Esophagus squamous epithelium (tissue), 5 donors: ENCODE measurements around the gene WNT7B. TPM values are rescaled to one million over a fixed set of nuclear protein-coding genes. Genes with fewer than 3 reads are reported as not detected.

ENCODE experiments used
- DNase-seq: peaks from one replicate; lab custom pipeline; 2025; lab: John Stamatoyannopoulos, UW
- H3K27ac ChIP-seq, 4 donors: fragments of 200-600 bp; sonication (generic); one replicate each; pipeline ENCODE4 v1.5.1; 2016 to 2019; ENCODE audit warnings: mild to moderate bottlenecking in 1 of 4
- H3K27me3 ChIP-seq, 4 donors: fragments of 200-600 bp; sonication (generic); 1 replicate in 3 of 4; 2 replicates in 1 of 4; pipeline versions ENCODE4 v1.5.1 to v1.6.0; 2017 to 2021; ENCODE audit warnings: antibody characterized with exemption in 1 of 4
- H3K36me3 ChIP-seq, 3 donors: fragments of 200-600 bp; sonication (generic); one replicate each; pipeline ENCODE4 v1.5.1; 2016 to 2019
- H3K4me1 ChIP-seq, 3 donors: fragments of 200-600 bp; sonication (generic); one replicate each; pipeline ENCODE4 v1.5.1; 2017 to 2019
- H3K4me3 ChIP-seq, 4 donors: fragments of 200-600 bp; sonication (generic); 1 replicate in 3 of 4; 2 replicates in 1 of 4; pipeline ENCODE4 v1.5.1; 2016 to 2019; ENCODE audit warnings: mild to moderate bottlenecking in 2 of 4, moderate library complexity in 1 of 4
- H3K9me3 ChIP-seq, 3 donors: fragments of 200-600 bp; sonication (generic); one replicate each; pipeline ENCODE4 v1.5.1; 2016 to 2019
- POLR2A ChIP-seq, 4 donors: fragments of 450-650 bp; IDR thresholded peaks; one replicate each; pipeline ENCODE4 v1.6.1; 2017; ENCODE audit warnings: antibody characterized with exemption in 4 of 4, mild to moderate bottlenecking in 4 of 4, moderate library complexity in 3 of 4
- WGBS, 2 donors: methylation state at CpG; one replicate each; pipeline ENCODE4 v1.1.5; 2018; 5-methylcytosine and 5-hydroxymethylcytosine counted together
- intact Hi-C: fragments of 100-400 bp; cut with DNase I; formaldehyde crosslinking; loops from one replicate; pipeline ENCODE4 v1.15.0; 2022
- total RNA-seq, 4 donors: library from RNA; depleted of rRNA; stranded (reverse); fragments of >200 nt; gene quantifications; one replicate each; pipeline ENCODE4 v1.1.0, GENCODE V29; 2016
- TF ChIP-seq, protein P1 (sequence below), 6 experiments: fragments of 450-650 bp in 4 of 6; fragments of 200-600 bp in 2 of 6; sonication (generic) in 2 of 6; IDR thresholded peaks; one replicate each; pipeline ENCODE4 v1.5.1; 2016 to 2019; ENCODE audit warnings: antibody characterized with exemption in 6 of 6, mild to moderate bottlenecking in 4 of 6, moderate library complexity in 4 of 6
- donor health status: DM: yes; HTN: yes; CAD: no.

WNT7B gene
- total RNA-seq, 4 donors from 2014 or later: 10.6 to 27.0 (median 16.1) TPM

DNA sequence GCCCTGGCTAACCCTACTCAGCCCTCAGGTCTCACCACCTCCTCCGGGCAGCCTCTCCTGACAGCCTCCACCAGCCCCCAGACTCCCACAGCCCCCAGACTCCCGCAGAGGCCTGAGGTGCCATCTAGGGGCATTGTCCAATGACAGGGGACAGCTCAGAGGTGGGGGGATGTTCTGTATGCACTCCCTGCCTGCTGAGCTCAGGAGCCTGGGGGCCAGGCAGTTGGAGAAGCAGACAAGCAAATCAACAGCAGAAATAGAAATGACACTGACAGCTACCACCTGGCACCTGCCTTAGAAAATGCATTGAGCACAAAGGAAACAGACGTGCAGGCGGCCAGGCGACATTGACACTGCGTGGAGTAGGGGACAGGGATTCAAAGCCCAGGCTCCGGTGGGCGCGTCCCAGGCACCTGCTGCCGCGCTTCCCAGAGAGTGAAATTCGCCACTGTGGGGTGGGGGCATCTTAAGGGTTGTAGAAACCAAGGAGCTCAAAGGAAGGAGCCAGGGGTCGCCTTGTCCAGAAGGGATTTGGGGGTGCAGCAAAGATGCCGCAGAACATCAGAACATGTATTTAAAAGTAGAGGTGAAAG, 22.5 kb upstream of the WNT7B start:
- Histone ChIP-seq H3K4me3 (no peak overlapping the region), H3K27ac (no peak overlapping the region), H3K4me1 (peaks cover 32 to 77% (median 54%) of the 10 kb centered on the region in 3 donors), H3K9me3 (no peaks in the 10 kb centered on the region), H3K36me3 (no peaks in the 10 kb centered on the region), H3K27me3 (no peaks in the 10 kb centered on the region)
- WGBS, 2 donors: 85 to 96% methylated on average over 6 to 12 of the region's 14 CpGs
- DNase-seq: no peak
- intact Hi-C loops: loop anchor here (5.0 kb wide), 1 partner anchor 118 kb away; no protein-coding TSS in a partner anchor
- TF ChIP-seq, protein P1, sequence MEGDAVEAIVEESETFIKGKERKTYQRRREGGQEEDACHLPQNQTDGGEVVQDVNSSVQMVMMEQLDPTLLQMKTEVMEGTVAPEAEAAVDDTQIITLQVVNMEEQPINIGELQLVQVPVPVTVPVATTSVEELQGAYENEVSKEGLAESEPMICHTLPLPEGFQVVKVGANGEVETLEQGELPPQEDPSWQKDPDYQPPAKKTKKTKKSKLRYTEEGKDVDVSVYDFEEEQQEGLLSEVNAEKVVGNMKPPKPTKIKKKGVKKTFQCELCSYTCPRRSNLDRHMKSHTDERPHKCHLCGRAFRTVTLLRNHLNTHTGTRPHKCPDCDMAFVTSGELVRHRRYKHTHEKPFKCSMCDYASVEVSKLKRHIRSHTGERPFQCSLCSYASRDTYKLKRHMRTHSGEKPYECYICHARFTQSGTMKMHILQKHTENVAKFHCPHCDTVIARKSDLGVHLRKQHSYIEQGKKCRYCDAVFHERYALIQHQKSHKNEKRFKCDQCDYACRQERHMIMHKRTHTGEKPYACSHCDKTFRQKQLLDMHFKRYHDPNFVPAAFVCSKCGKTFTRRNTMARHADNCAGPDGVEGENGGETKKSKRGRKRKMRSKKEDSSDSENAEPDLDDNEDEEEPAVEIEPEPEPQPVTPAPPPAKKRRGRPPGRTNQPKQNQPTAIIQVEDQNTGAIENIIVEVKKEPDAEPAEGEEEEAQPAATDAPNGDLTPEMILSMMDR (IDR thresholded peaks at IDR 0.05): no peak
- TF ChIP-seq POLR2A (IDR thresholded peaks at IDR 0.05): no peak

DNA sequence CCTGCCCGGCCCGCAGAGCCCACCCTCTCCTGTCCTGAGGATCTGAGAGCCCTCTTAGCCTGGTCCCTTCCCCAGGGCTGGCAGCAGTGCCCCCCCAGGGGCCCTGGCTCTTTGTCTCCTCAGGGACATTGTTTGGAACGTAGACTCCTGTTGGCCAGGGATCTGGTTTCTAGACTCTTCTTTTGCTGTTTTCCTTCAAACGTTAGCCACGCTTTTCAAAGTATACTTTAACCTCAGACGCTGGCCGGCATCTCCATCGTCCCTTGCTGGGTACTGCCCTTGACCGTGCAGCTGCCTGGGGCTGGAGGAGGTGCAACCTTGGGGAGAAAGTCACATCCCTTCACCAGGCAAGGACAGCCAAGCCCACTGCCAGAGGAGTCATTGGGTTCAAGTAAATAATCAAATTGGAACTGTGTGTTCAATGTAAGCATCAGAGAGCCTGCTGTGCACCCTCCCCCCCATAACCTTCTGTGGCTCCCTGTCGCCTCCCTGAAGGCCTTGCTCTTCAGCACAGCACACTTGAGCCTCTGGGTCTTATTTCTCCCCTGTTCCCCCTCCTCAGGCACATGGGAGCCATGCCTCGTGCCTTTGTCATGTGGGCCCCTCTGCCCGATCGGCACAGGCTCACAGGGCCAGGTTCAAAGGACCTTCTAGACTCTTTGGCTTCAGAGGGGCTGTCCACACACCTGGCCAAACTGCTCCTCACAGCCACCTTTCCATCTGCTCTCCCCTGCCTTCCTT, 21.8 kb upstream of the WNT7B start:
- peaks cover 32 to 80% (median 54%) of the 10 kb centered on the region in 3 donors for H3K4me1 ChIP-seq

DNA sequence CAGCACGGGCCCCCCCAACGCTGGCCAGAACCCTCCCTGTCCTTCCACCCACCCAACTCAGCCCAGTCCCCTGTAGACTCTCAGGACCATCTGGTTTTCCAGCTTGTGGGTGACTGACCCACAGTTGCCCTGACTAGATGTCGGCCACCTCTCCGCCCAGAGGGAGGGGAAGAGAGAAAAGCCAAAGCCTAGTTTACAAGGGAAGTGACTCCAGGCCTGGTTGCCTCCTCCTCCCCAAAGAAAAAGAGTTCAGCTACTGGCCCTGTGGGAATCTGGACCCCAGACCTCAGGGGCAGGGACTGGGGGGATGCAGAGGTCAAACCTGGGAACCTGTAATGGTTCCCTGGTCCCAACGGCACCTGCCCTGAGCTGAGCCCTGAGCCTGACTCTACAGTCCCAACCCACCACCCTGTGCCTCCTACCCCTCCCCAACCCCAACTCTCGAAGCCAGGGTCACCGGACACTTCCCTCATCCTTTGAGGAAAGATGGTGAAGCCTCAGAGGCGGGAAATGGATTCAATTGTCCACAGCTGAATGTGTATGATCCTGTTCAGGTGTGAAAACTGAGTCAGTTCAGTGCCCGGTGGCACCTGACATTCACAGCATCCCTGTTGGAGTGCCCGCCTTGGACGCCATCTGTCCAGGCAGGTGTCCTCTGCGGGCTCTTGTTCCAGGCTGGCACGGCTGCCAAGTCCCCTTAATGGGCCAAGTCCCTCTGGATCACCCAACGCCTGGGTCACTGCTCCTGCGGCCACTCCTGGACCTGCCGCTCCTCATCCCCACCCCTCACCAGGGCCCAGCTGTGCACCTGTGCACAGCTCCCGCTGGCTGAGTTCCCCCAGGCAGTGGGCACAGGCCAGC, 21.0 kb upstream of the WNT7B start:
- TF ChIP-seq POLR2A (IDR thresholded peaks at IDR 0.05): no peak
- TF ChIP-seq, protein P1 (IDR thresholded peaks at IDR 0.05): no peak
- intact Hi-C loops: loop anchor here (5.0 kb wide), 1 partner anchor 119 kb away; no protein-coding TSS in a partner anchor
- no peak for DNase-seq

More for the DNA sequence above, 21.8 kb upstream of the WNT7B start:
- H3K27ac ChIP-seq: peak overlapping the region in 3 of 4 donors; percentile 63 to 83 (median 69)
- no peak for DNase-seq
- TF ChIP-seq POLR2A (IDR thresholded peaks at IDR 0.05): no peak
- TF ChIP-seq, protein P1 (IDR thresholded peaks at IDR 0.05): no peak
- no peaks in the 10 kb centered on the region for H3K27me3 ChIP-seq
- no peaks in the 10 kb centered on the region for H3K9me3 ChIP-seq
- no peak overlapping the region for H3K4me3 ChIP-seq
- intact Hi-C loops: loop anchor here (5.0 kb wide), 1 partner anchor 118 kb away; no protein-coding TSS in a partner anchor
- 69 to 87% methylated on average over 6 to 10 of the region's 13 CpGs for WGBS, 2 donors
- H3K36me3 ChIP-seq: no peaks in the 10 kb centered on the region

DNA sequence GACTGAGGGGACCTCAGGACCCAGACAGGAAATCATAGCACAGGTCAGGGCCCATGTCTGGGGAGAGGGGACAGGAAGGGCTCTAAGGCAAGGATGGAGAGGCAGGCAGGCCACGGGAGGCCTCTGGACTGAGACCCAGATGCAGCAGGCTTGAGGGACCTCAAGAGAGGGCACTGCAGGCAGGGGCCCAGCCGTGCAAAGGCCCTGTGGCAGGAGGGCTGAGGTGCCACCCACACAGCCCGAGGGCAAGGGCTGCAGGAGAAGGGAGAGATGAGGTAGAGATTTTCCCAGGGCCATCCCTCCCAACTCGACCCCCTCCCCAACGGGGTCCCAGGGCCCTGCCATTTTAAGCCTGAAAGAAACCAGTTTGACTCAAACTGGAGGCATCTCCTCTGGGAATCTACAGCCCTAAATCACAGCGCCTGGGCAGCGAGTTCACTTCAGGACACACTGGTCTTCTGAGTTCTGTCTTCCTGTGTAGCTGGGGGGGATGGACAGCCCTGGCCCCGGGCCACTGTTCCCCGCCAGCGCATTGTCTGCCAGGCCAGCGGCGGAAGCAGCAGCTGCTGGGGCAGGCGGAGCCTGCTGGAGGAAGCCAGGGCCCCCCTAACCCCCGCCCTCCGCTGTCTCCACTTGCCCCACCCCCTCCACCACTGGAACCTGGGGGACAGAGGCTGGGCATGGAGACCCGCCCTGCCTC, 20.3 kb upstream of the WNT7B start:
- no peaks in the 10 kb centered on the region for H3K9me3 ChIP-seq
- H3K27ac ChIP-seq: peak overlapping the region; percentile 63 to 85 (median 80)
- no peak for TF ChIP-seq POLR2A (IDR thresholded peaks at IDR 0.05)
- TF ChIP-seq, protein P1 (IDR thresholded peaks at IDR 0.05): no peak
- H3K4me1 ChIP-seq: peaks cover 32 to 74% (median 54%) of the 10 kb centered on the region in 3 donors
- DNase-seq: no peak
- H3K4me3 ChIP-seq: peak overlapping the region in 1 of 4 donors; percentile 26
- intact Hi-C loops: loop anchor here (5.0 kb wide), 1 partner anchor 120 kb away; no protein-coding TSS in a partner anchor
- WGBS, 2 donors: 20 to 23% methylated on average over 5 to 9 of the region's 16 CpGs
- H3K36me3 ChIP-seq: no peaks in the 10 kb centered on the region
- H3K27me3 ChIP-seq: no peaks in the 10 kb centered on the region

More for the DNA sequence above, 21.0 kb upstream of the WNT7B start:
- 79 to 93% methylated on average over 2 to 4 of the region's 17 CpGs for WGBS, 2 donors
- Histone ChIP-seq H3K27me3 (no peaks in the 10 kb centered on the region), H3K27ac (peak overlapping the region; percentile 63 to 85 (median 76)), H3K36me3 (no peaks in the 10 kb centered on the region), H3K9me3 (no peaks in the 10 kb centered on the region), H3K4me1 (peaks cover 32 to 75% (median 54%) of the 10 kb centered on the region in 3 donors), H3K4me3 (peak overlapping the region in 1 of 4 donors; percentile 26)
